Uterus (tissue), 2 donors: ENCODE results near the gene SURF4.
A peak's percentile ranks its signal among the peaks of the same experiment; 100 is the strongest.

Experiments
- CTCF ChIP-seq, 4 experiments: fragments of 200-600 bp in 2 of 4; fragments of 450-650 bp in 2 of 4; sonication (generic) in 2 of 4; IDR thresholded peaks; one replicate each; pipeline ENCODE4 v1.5.1; 2016 to 2019; ENCODE audit warnings: antibody characterized with exemption in 4 of 4, mild to moderate bottlenecking in 2 of 4, moderate library complexity in 1 of 4
- POLR2A ChIP-seq, 2 donors: fragments of 450-650 bp; IDR thresholded peaks; one replicate each; pipeline ENCODE4 v1.6.1; 2016; ENCODE audit warnings: antibody characterized with exemption in 2 of 2, mild to moderate bottlenecking in 1 of 2, moderate library complexity in 1 of 2

- peak in 1 of 4 experiments; percentile 6 for TF ChIP-seq CTCF (IDR thresholded peaks at IDR 0.05)
- TF ChIP-seq POLR2A (IDR thresholded peaks at IDR 0.05), result no peak
Observed at GRCh38 chr9:133351908-133352634, 23.8 kb downstream of the SURF4 start.
